Dermis microvascular lymphatic vessel endothelial cell (primary cell): ENCODE measurements around the gene COX8A. TPM values are rescaled to one million over a fixed set of nuclear protein-coding genes. Genes with fewer than 3 reads are reported as not detected.
"Not testable (repeated sequence)": the region's sequence is repeated elsewhere in the genome, so short reads cannot be mapped to it uniquely, and the experiment has no call there.

Experiments used
- DNase-seq, 2 donors: peaks; one replicate each; pipeline versions ENCODE4 v3.0.0 to v3.0.0-alpha.2; 2010; ENCODE audit warnings: low read depth in 2 of 2
- total RNA-seq: library from RNA; depleted of rRNA; stranded (reverse); fragments of >200 nt; gene quantifications from 2 replicates; pipeline ENCODE4 v1.2.1, GENCODE V29; 2014

Gene COX8A
- 297 and 328 TPM in 2 replicates for total RNA-seq

- peak; percentile 100 for DNase-seq
These were observed at the start of gene COX8A for GRCh38 chr11:63974259-63975143. Gene COX8A (plus strand): TSS chr11:63974620. CDS start chr11:63974681, 61 bp downstream.

DNA sequence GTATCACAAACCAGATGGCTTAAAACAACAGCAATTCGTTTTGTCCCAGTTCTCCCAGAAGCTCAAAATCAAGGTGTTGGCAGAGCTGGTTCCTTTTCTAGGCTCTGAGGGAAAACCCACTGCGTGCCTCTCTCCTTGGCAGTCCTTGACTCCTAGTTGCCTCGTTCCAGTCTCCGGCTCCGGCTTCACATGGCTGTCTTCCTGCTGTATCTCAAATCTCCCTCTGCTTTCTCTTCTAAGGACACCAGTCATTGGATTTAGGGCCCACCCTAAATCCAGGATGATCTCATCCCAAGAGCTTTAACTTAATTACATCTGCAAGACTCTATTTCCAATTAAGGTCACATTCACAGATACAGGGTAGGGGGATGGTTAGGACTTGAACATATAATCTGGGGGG is 44.8 kb upstream of the COX8A start:
- no peak for DNase-seq

DNA sequence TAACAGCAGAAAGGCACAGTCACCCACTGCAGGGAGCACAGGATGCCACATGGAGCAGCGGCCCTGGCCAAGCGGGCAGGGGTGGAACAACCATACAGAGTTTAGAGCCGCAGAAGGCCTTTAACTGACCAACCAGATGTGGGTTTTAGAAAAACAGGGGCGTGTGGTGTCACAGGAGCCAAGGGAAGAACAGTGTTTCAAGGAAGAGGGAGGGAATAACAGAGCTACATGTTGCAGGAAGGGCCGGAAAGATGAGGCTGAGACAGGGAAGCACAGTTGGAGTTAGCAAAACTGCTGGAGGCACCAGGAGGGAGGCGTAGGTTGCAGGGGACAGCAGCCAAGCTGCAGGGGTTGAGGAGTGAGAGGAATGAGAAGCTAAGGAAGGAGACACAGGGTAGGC is 43.4 kb upstream of the COX8A start:
- DNase-seq, result no peak

DNA sequence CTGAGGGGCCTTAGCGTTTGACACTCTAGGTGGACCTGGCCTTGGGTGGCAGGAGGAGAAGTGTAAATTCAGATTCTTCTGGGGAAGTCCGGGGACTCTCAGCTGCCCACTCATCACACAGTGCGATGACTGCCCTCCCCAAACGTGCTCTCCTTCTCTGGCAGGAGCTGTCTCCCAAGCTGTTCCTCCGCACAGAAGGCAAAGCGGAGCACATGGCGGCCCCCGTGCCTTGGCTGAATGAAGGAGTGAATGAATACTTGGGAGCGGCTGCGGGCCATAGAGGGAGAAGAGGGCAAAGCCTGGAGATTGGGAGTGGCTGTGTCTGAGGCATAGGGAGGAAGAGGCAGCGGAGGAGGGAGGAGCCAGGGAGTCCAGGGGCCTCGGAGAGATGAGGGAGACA is 42.5 kb upstream of the COX8A start:
- DNase-seq, result no peak

GRCh38 chr11:63933459-63933858 is 41.0 kb upstream of the COX8A start:
- no peak for DNase-seq

DNA sequence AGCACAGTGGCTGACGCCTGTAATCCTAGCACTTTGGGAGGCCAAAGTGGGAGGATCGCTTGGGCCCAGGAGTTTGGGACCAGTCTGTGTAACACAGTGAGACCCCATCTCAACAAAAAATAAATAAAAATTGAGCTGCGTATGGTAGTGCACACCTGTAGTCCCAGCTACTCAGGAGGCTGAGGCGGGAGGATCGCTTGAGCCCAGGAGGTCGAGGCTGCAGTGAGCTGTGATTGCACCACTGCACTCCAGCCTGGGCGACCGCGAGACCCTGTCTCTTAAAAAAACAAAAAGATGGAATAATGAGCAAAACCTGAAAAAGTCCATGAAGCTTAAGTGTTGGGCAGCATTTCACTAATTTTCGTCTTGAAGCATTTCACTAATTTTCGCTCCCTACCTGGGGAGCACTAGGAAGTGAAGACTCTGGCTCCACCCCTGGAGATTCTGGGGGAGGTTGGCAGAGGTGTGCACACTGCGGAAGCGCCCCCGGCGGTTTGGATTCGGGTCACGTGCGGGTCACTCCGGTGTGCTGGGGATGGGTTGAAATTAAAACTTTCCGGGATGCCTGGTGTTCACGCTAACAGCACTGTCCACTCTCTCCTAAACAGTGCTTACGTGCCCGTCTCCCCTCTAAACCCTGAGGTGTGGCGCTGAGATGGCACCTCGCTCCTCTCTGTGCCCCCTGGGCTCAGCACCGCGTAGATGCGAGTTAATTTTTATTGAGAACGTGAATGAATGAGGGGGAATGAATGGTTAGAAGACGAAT is 36.5 kb upstream of the COX8A start:
- no peak for DNase-seq

- DNase-seq, result peak; percentile 89 to 97
These were observed 35.7 kb upstream of the COX8A start, which contains the start of gene NAA40 for GRCh38 chr11:63938479-63939396. Gene NAA40 (plus strand): TSS chr11:63939002. CDS start chr11:63939097, 95 bp downstream.

- DNase-seq, result peak in 1 of 2 donors; percentile 19
These were observed 35.0 kb upstream of the COX8A start for GRCh38 chr11:63939397-63939891.

DNA sequence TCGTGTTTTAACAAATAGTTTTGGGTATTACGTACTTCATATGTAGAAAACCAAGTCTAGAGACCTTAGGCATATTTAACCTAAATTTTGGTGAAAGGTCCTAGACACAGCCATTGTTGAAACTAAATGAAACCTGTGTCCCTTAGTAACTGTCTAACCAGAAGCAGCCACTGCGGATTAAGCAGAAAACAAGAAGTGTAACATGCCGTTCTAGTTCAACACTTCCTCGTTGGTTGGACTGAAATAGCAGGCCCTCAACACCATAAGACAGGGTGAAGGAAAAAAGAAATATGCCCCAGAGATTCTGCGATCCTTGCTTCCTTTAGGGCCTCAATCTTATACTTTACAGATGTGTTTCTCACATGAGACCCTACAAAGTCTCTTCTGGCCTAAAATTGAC is 33.6 kb upstream of the COX8A start:
- DNase-seq, result no peak

DNA sequence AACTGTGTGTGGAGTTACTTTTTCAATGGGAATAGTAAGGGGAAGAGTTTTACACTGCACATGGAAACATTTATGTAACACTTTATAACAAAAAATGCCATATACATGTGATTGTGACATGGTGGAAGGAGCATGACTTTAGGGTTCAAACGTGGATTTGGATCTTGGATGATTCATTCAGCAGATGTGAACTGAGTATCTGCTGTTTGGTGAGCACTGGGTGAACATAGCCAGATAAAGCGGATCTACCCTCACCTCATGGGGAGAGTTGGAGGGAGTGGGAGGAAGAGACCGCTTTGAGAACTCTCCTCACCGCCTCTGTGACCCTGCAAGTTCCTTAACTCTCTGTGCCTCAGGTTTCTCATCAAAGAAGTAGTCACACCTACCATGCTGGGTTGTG is 32.5 kb upstream of the COX8A start:
- no peak for DNase-seq

GRCh38 chr11:63942803-63943202 is 31.6 kb upstream of the COX8A start:
- no peak for DNase-seq

DNA sequence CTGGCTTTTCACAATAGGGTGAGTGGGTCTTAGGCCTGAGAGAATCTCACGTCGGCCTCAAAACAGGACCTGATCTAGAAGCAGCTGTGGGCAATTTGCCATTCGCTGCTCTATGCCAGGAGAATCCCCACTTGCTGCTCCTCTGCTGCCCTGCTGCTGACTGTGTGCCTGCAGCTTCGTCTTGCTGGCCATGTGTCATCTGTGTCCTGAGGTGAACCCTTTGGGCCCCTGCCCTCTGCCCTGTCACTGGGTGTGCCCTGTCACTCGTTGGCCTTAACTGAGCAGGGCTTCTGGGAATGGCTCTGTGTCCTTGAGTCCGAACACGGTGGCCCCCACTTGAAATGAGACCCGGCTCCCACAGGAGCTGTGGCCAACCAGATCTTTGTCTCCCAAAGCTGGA is 29.4 kb upstream of the COX8A start:
- no peak for DNase-seq

GRCh38 chr11:63945477-63946163 is 28.8 kb upstream of the COX8A start:
- DNase-seq, result peak; percentile 32 to 65

DNA sequence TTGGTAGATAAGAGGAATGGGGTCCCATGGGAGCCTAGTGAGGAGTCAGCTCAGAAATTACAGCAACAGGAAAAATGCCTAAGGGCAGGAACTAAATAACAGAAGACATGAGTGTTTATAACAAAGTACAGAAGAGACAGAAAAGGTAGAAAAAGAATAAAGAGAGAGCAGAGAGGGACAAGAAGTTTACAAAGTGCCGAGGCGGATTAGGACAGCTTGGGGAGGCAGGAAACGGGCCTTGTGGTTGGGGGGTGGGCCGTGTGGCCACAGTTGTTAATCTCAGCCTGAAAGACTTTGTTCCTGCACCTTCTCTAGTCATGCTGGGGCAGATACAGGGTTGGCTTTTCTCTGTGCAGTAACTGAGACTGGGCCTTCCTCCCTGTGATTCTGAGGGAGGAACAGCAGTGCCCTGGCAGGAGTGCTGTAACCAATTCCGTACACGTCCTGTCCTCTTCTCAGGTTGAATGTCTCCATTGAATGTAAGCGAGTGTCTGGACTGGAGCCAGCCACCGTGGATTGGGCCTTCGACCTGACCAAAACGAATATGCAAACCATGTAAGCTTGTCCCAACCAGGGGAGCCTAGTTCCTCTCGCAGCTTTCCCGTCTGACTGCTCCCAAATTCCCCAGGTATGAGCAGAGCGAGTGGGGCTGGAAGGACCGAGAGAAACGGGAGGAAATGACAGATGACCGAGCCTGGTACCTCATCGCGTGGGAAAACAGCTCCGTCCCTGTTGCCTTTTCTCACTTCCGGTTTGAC is 22.5 kb upstream of the COX8A start:
- no peak for DNase-seq

DNA sequence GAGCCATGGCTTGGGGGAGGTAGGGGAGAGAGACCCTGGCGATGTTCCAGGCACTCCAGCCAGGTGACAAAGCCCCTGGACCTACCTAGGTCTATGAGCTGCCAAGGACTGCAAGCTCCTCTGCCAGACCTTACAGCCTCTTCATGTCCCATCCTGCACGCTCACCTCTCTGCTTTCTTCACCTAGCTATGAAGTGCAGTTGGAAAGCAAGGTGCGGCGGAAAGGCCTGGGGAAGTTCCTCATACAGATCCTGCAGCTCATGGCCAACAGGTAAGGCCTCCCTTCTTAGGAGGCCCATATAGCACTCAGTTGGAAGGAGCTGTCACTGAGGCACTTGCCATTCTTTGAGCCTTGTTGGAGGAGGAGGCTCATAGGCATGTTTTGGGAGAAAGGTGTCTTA is 21.9 kb upstream of the COX8A start:
- DNase-seq, result no peak

GRCh38 chr11:63958008-63958407 is 16.4 kb upstream of the COX8A start:
- DNase-seq, result no peak

DNA sequence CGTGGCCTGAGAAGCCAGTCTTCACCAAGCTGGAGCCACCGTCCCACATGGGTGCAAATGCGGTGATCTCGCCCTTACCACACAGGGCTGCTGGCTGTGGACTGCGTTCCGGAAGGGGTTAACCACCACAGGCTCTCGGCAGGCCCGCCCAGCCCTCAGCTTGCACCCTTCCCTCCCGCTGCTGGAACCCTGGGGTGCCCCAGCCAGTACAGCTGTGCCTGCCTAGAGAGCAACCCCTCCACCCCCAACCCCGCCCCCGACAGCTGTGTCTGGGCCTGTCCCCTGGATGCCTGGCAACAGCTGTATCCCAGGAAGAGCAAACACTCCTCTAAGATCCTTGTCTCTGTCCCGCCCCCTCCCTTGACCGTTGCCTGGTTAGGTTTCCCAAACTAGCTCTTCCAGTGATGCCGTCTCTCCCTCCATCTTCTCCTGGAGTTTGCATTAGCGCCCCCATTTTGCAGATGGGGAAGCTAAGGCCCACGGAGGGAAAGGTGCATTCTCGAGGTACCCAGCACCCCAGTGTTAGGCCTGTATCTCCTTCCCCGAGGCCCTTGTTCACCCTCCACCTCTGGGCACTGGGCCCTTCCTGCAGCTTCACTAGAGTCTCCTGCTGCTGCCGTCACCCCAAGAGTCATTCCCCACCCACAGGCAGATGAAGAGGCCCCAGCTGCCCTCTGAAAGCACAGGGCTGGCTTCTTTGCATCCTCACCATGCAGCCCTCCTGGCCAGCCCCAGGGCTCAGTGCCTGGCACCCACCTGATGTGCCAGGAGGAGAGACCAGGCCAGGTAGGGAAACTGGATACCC is 12.6 kb upstream of the COX8A start:
- DNase-seq, result no peak

DNA sequence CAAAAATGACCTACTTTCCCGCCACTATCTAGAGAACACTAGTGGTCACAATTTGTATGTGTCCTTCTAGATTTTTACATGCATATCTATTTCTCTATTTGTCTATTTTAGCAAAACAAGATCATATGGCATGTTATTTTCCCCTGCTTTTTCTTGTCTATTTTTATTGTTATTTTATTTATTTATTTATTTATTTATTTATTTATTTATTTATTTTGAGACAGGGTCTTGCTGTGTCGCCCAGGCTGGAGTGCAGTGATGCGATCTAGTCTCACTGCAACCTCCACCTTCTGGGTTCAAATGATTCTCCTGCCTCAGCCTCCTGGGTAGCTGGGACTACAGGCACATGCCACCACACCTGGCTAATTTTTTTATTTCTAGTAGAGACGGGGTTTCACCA is 10.5 kb upstream of the COX8A start:
- not testable (repeated sequence) for DNase-seq

DNA sequence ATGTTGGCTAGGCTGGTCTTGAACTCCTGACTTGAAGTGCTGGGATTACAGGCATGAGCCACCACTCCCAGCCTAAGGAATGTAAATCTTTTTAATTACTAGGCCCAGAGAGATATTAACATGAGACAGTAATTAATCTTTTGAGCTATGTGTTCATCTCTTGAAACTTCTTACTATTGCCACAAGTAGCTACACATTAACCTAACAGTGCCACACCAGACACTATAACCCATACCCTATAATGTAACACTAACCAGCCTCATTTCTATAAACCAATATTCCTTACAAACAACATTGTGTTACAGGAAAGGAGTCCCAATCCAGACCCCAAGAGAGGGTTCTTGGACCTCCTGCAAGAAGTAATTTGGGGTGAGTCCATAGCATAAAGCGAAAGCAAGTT is 8.0 kb upstream of the COX8A start:
- no peak for DNase-seq
